Activated T-cell treated with anti-CD3 and anti-CD28 coated beads for 4 hours (primary cell): ENCODE results near the gene LRP2BP.
"Not testable (repeated sequence)": the region's sequence is repeated elsewhere in the genome, so short reads cannot be mapped to it uniquely, and the experiment has no call there.

Source experiments
- DNase-seq: peaks from one replicate; pipeline ENCODE4 v3.0.0-alpha.2; 2020

Gene LRP2BP

GRCh38 chr4:185394568-185395237 is 1.0 kb downstream of the LRP2BP start:
- DNase-seq = no peak

GRCh38 chr4:185392156-185392555 is 3.6 kb downstream of the LRP2BP start:
- DNase-seq = no peak

- DNase-seq = no peak
These were observed 4.8 kb downstream of the LRP2BP start for GRCh38 chr4:185390941-185391340.

DNA sequence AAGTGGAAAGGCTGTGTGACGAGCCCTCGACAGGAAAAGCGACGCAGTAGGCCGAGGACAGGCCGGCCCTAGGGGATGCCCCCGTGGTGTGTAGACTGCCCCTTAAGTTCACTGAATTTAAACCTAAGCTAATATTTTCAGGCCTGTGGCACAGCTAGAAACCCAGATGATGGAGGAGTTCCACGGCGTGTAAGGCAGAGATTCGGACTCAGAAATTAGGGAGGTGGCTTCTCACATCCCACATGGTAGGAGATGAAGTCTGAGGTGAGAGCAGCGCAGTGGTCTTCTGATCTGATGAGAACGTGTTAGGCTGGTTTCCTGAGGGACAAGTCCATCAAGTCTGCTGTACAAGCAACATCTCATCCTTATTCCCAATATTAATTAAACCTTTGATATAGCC is 7.8 kb downstream of the LRP2BP start:
- no peak for DNase-seq

DNA sequence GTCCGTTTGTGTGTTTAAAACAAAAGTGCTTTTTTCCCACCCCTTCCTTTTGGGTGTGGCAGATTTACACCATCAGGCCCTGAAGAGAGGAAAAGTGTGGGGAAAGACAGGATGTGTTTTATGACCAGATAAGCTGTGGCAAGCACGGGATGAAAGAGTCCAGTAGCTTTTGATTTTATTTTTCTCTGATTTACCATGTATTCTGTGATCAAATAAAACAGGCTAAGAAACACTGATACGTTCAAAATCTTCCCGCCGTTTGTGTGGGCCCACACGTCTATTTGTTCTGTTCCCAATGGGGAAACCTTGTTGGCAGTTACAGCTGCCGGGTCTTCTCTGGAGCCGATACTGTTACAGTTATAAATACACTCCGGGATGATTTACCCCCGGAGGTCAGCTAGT is 10.8 kb downstream of the LRP2BP start:
- DNase-seq = no peak

GRCh38 chr4:185384061-185384460 is 11.7 kb downstream of the LRP2BP start:
- no peak for DNase-seq

DNA sequence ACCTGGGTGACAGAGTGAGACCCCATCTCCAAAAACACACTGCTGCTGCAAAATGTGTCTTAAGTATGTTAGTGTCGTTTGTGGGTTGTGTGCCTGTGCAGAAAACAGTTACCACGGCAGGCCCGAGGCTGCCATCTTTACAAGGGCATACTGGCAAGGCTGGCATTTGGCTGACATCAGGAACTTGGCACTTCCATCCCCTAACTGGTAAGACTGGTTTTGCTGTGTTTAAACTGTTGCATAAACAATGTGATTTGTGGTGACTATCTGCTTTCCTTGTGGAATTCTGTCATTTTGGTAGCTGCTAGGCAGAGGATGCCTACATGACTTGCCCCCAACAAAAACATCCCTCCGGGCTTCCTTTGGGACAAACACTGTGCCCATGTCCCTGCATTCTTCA is 12.3 kb downstream of the LRP2BP start:
- DNase-seq = no peak

DNA sequence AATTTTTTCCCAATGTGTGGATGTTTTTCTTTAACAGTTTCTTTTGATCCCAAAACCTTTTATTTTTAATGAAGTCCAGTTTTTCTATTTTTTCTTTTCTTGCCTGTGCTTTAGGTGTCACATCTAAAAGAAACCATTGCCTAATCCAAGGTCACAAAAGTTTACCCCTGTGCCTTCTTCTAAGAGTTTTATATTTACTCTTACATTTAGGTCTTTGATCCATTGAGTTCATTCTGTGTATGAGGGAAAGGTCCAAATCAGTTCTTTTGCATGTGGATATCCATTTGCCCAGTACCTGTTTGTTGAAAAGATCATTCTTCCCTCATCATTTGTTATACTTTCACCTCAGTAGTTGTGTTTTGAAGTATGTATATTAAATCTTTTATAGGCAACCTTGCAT is 13.0 kb downstream of the LRP2BP start:
- DNase-seq = no peak

- no peak for DNase-seq
These were observed 14.2 kb downstream of the LRP2BP start for GRCh38 chr4:185381288-185382196.

GRCh38 chr4:185380320-185380719 is 15.4 kb downstream of the LRP2BP start:
- DNase-seq = no peak

- no peak for DNase-seq
These were observed 16.1 kb downstream of the LRP2BP start for GRCh38 chr4:185379326-185380295.

DNA sequence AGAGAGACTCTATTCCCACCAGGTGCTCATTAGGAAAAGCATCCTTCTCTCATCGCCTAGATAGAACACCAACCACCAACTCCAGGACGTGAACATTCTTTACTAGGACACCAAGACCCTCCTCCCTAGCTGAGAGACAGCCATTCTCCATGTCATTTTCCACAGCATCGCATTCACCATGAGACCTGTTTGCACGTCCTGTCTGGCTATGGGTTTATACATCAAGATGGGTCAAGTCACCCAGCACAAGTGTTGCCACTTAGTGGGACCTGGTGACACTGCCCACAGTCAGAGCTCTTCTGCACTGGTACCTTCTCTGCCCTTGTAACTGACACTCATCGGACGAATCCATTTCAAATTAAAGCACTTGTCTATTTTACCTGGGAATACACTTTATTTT is 17.5 kb downstream of the LRP2BP start:
- no peak for DNase-seq

- no peak for DNase-seq
These were observed 21.2 kb downstream of the LRP2BP start for GRCh38 chr4:185374573-185374972.

DNA sequence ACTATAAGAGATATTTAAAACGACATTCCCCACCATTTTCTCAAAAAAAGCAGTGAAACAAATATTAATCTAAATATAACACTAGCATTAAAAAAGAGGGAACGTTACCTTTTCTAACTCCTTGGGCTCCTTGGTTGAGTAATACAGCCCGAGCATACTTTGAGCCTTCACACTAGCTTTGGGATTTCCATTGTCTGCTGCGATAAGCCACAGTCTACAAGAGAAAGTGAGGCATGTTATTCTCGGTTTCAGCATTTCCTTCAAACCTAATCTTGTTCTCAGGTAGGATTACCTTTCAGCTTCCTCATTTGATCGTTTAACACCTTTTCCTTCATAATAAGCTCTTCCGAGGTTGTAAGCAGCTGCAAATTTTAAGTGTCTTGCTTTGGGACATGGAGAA is 21.7 kb downstream of the LRP2BP start:
- no peak for DNase-seq

DNA sequence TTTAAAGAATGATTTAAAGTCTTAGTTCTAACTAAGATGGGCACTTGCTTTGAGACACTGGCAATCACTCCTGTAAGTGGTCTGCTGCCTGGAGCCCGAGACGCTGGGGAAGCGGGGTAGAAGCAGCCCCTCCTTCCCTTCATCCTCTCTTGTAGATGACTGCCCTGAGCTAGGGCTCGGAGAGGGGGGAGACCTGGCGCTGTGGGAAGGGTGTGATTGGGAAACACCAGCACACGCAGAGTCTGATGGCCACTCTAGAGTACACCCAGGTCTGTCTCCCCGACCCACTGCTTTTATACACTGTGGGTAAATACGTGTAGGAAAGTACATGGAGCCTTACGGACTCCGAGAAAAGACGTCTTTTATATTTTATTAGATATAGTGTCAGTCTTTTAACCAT is 24.0 kb downstream of the LRP2BP start:
- no peak for DNase-seq

DNA sequence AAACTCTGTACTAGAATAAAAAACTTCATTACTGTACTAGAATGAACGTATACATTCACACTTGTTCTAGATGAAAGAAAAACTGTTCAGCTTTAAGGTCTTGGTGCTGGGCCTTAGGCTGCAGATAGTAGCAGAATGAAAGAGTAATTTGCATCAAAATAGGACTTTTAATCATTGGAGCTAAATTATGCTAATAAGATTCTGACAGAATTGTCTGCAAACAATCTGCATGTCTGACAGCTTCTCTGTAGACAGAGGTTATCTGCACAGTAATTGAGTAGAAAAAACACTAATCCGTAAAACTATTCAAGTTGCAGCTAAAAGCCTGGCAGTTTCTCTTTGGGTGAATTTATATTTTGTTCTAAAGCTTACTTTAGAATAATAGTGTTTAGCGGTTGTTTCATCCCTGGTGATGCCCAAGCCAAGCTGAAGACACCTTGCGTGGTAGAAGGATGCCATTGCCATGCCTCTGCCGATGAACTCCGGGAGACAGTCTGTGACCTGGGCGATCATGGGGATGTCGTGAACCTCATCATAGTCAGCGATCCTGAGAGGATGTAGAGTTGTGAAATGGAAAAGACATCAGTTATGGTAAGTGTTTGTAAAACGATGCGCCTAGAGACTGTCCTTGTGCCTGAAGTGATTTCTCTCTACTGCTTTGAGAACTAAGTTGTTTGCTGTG is 25.3 kb downstream of the LRP2BP start:
- no peak for DNase-seq

- no peak for DNase-seq
These were observed 26.0 kb downstream of the LRP2BP start for GRCh38 chr4:185369731-185370130.

GRCh38 chr4:185364886-185365285 is 30.8 kb downstream of the LRP2BP start:
- DNase-seq = no peak

DNA sequence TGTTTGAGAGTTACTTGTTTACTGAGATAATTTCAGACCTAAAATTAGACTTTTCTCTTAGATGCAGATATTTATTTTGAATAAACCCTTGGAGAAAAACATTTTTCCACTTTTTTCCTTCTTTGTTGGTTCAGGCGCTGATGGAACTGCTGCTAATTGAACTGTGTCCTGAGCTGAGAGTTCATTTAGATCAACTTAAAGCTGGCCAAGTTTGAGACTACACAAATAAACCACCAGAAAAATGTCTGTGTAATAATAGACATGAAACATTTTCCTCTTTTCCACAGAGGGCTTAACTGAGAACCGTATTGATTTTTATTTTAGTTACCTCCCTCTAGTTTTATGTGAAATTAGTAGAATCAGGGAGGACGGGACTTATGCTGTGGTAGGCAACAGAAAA is 32.5 kb downstream of the LRP2BP start:
- DNase-seq = no peak

GRCh38 chr4:185362570-185362969 is 33.2 kb downstream of the LRP2BP start:
- not testable (repeated sequence) for DNase-seq

DNA sequence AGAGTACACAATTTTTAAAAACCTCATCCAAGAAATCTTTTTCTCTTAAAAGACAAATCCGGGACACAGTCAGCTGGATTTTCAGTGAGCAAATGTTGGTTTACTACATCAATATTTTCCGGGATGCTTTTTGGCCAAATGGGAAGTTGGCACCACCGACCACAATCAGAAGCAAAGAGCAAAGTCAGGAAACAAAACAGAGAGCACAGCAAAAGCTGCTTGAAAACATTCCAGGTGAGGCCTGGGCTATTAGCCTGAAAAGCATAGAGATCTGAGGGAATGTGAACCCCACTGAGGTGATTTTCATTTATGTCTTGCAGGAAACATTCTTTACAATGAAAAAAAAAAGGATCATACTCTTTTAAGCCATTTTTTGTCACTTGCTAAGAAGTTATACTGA is 33.9 kb downstream of the LRP2BP start:
- no peak for DNase-seq

GRCh38 chr4:185359767-185360446 is 35.8 kb downstream of the LRP2BP start:
- no peak for DNase-seq
